ENCODE results near the gene UBA6. TPM values are rescaled to one million over a fixed set of nuclear protein-coding genes. Genes with fewer than 3 reads are reported as not detected.

UBA6 gene
- total and polyA plus RNA-seq, 9 of the 15 experiments (the other 6 are each of a cell fraction or from before 2014, with no cell fraction given): 22.9 to 139 (median 94.6) TPM

DNA sequence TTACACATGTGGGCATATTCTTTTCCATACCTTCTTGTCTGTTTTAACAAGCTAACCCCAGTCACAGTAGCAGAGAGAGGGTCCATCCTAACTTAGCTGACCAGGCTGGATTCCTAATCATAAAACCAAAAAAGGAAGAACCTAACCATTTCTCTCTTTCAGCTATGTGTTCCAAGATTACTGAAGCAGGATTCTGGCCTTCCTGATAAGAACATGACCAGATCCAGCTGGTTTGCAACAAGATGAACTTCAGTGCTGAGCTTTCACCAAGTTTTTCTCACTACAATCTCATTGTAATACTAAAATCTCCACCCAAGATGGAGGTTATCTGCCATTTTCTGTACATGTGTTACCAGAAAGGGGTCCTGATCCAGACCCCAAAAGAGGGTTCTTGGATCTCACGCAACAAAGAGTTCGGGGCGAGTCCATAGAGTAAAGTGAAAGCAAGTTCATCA, 20.4 kb upstream of the UBA6 start (continued):
- TF ChIP-seq THAP7 (CRISPR knock-in tag; IDR thresholded peaks at IDR 0.05) (no peak), SMARCE1 (IDR thresholded peaks at IDR 0.05) (0 out of 2 replicates have a peak, but pooled peaks have one; percentile 9), KDM1A (IDR thresholded peaks at IDR 0.05) (peak in 1 of 2 experiments; percentile 5; a peak in 1 of 4 replicates), HMG20B (CRISPR knock-in tag; IDR thresholded peaks at IDR 0.05) (no peak), TFAP4 (CRISPR knock-in tag; IDR thresholded peaks at IDR 0.05; ENCODE audit: borderline replicate concordance) (peak; percentile 68; the same call in 1 of the 2 replicates), ZMIZ1 (IDR thresholded peaks at IDR 0.05; ENCODE audit: low read depth in 2 of 2, low read length in 2 of 2) (no peak), ZNF146 (CRISPR knock-in tag; IDR thresholded peaks at IDR 0.05; ENCODE audit: unreplicated experiment) (no peak), MCM7 (IDR thresholded peaks at IDR 0.05) (no peak), RBM39 (optimal IDR thresholded peaks at IDR 0.05; ENCODE audit: low read depth, low read length) (no peak), ATF6 (CRISPR knock-in tag; IDR thresholded peaks at IDR 0.05) (no peak), POLR2AphosphoS2 (IDR thresholded peaks at IDR 0.05; ENCODE audit: low read length) (no peak), KDM4B (IDR thresholded peaks at IDR 0.05; ENCODE audit: borderline replicate concordance in 2 of 2, low read depth in 1 of 2) (no peak), PRPF4 (IDR thresholded peaks at IDR 0.05; ENCODE audit: insufficient read depth, low read depth, low read length, poor library complexity, severe bottlenecking) (no peak)
- TF ChIP-seq, protein P1, sequence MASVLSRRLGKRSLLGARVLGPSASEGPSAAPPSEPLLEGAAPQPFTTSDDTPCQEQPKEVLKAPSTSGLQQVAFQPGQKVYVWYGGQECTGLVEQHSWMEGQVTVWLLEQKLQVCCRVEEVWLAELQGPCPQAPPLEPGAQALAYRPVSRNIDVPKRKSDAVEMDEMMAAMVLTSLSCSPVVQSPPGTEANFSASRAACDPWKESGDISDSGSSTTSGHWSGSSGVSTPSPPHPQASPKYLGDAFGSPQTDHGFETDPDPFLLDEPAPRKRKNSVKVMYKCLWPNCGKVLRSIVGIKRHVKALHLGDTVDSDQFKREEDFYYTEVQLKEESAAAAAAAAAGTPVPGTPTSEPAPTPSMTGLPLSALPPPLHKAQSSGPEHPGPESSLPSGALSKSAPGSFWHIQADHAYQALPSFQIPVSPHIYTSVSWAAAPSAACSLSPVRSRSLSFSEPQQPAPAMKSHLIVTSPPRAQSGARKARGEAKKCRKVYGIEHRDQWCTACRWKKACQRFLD (CRISPR knock-in tag; IDR thresholded peaks at IDR 0.05): no peak

Measured in K562 (cell line).